Mesothelial cell of epicardium (in vitro differentiated cells): ENCODE results near the gene ZNF488. TPM values are rescaled to one million over a fixed set of nuclear protein-coding genes. Genes with fewer than 3 reads are reported as not detected.
A peak's percentile ranks its signal among the peaks of the same experiment; 100 is the strongest.

Experiments
- DNase-seq, 2 experiments: peaks; one replicate each; pipeline ENCODE4 v3.0.0; 2021; ENCODE audit warnings: low spot score in 2 of 2; ENCODE audit not compliant: unreplicated experiment in 2 of 2
- H3K27ac Mint-ChIP-seq: 2 replicates; pipeline ENCODE4 v1.8.0; 2021; ENCODE audit warnings: mixed read lengths
- H3K27me3 Mint-ChIP-seq: 2 replicates; pipeline ENCODE4 v1.8.0; 2021; ENCODE audit warnings: low read depth, mixed read lengths
- H3K36me3 Mint-ChIP-seq: 2 replicates; pipeline ENCODE4 v1.8.0; 2021; ENCODE audit warnings: mixed read lengths
- H3K4me1 Mint-ChIP-seq: 2 replicates; pipeline ENCODE4 v1.8.0; 2021; ENCODE audit warnings: mixed read lengths
- H3K4me3 Mint-ChIP-seq: 2 replicates; pipeline ENCODE4 v1.8.0; 2021; ENCODE audit warnings: mild to moderate bottlenecking, moderate library complexity, mixed read lengths
- H3K9me3 Mint-ChIP-seq: 2 replicates; pipeline ENCODE4 v1.8.0; 2021; ENCODE audit warnings: mixed read lengths
- total RNA-seq: library from RNA; stranded (reverse); gene quantifications from 3 replicates; pipeline ENCODE4 v1.2.1, GENCODE V29; 2021
- TF ChIP-seq, protein P1 (sequence below): fragments of 200-600 bp; sonication (generic); IDR thresholded peaks from one replicate; pipeline ENCODE4 v1.5.0; 2021; ENCODE audit warnings: antibody characterized with exemption; ENCODE audit not compliant: unreplicated experiment

ZNF488 gene
- total RNA-seq, 1 donor from 2014 or later, result 0.96 TPM

DNA sequence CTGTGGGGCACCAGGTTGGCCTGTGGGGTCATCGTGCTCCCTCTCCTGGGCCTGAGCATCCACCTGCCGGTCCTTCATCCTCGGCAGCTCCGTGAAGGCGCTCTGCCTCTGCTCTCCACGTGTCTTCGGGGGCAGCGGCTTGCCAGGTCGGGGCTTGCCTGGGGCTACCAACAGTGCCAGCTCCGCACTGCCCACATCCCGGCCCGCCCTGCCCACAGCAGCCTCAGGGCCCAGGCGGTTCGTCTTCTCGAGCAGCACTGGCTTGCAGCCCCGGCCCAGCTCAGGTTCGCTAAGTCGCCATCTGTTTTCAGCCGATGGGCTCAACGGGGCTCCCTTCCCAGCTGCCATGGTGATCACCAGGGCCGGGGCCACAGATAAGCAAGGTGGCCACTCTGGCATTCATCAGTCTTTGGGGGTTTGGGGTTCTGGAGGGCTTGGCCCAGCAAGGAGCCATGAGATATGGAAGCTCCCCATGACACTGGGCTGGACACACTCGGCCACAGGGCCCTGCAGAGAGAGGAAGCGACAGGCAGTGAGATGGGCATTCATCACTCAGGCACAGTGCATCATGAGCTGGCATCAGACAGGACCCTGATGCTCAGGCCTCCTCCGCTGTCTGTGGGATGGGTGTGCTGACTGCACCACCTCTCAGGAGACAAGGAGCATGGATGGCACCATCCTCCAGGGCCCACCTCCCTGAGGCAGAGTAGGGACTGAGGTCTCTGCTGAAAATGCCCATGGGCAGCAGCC lies 15.5 kb downstream of the ZNF488 start:
- H3K27ac Mint-ChIP-seq, result no peak overlapping the region
- peaks cover 2% of the 10 kb centered on the region for H3K4me1 Mint-ChIP-seq
- no peaks in the 10 kb centered on the region for H3K27me3 Mint-ChIP-seq
- TF ChIP-seq, protein P1, sequence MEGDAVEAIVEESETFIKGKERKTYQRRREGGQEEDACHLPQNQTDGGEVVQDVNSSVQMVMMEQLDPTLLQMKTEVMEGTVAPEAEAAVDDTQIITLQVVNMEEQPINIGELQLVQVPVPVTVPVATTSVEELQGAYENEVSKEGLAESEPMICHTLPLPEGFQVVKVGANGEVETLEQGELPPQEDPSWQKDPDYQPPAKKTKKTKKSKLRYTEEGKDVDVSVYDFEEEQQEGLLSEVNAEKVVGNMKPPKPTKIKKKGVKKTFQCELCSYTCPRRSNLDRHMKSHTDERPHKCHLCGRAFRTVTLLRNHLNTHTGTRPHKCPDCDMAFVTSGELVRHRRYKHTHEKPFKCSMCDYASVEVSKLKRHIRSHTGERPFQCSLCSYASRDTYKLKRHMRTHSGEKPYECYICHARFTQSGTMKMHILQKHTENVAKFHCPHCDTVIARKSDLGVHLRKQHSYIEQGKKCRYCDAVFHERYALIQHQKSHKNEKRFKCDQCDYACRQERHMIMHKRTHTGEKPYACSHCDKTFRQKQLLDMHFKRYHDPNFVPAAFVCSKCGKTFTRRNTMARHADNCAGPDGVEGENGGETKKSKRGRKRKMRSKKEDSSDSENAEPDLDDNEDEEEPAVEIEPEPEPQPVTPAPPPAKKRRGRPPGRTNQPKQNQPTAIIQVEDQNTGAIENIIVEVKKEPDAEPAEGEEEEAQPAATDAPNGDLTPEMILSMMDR, result no peak
- H3K4me3 Mint-ChIP-seq, result no peak overlapping the region
- H3K36me3 Mint-ChIP-seq, result no peaks in the 10 kb centered on the region
- H3K9me3 Mint-ChIP-seq, result no peaks in the 10 kb centered on the region
- peak in 1 of 2 experiments; percentile 32 for DNase-seq

- no peak for DNase-seq
- H3K9me3 Mint-ChIP-seq, result no peaks in the 10 kb centered on the region
- H3K4me3 Mint-ChIP-seq, result no peak overlapping the region
- no peaks in the 10 kb centered on the region for H3K27me3 Mint-ChIP-seq
- H3K36me3 Mint-ChIP-seq, result no peaks in the 10 kb centered on the region
- peaks cover 2% of the 10 kb centered on the region for H3K4me1 Mint-ChIP-seq
- TF ChIP-seq, protein P1, result no peak
- H3K27ac Mint-ChIP-seq, result no peak overlapping the region
These were observed 16.4 kb downstream of the ZNF488 start for GRCh38 chr10:47367646-47368045.

- H3K4me3 Mint-ChIP-seq, result no peak overlapping the region
- no peaks in the 10 kb centered on the region for H3K36me3 Mint-ChIP-seq
- DNase-seq, result no peak
- TF ChIP-seq, protein P1, result no peak
- no peaks in the 10 kb centered on the region for H3K9me3 Mint-ChIP-seq
- no peak overlapping the region for H3K27ac Mint-ChIP-seq
- H3K4me1 Mint-ChIP-seq, result peaks cover 2% of the 10 kb centered on the region
- no peaks in the 10 kb centered on the region for H3K27me3 Mint-ChIP-seq
These were observed 17.2 kb downstream of the ZNF488 start for GRCh38 chr10:47366731-47367460.

DNA sequence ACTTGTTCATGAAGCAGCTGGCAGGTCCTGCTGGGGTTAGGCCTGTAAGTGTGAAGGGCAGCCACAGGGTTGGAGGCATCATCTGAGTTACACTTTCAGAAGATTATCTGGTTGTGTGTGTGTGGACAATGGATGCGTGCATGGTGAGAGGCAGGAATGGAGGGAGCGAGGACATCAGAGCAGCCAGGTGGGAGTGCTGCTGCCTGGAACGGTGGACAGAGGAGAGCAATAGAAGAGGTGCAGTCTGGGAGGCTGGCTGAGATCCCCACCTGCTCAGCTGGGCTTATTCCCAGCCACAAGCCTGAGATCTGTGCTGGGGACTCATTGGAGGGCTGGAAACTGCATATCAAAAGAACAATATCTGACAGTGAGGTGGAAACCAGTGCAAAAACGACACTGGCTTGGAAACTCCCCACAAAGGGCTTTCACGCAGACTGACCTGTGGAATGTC lies 17.9 kb downstream of the ZNF488 start:
- TF ChIP-seq, protein P1, result no peak
- no peak for DNase-seq
- no peak overlapping the region for H3K27ac Mint-ChIP-seq
- H3K4me3 Mint-ChIP-seq, result no peak overlapping the region
- H3K36me3 Mint-ChIP-seq, result no peaks in the 10 kb centered on the region
- peaks cover 2% of the 10 kb centered on the region for H3K4me1 Mint-ChIP-seq
- H3K27me3 Mint-ChIP-seq, result no peaks in the 10 kb centered on the region
- H3K9me3 Mint-ChIP-seq, result no peaks in the 10 kb centered on the region

DNA sequence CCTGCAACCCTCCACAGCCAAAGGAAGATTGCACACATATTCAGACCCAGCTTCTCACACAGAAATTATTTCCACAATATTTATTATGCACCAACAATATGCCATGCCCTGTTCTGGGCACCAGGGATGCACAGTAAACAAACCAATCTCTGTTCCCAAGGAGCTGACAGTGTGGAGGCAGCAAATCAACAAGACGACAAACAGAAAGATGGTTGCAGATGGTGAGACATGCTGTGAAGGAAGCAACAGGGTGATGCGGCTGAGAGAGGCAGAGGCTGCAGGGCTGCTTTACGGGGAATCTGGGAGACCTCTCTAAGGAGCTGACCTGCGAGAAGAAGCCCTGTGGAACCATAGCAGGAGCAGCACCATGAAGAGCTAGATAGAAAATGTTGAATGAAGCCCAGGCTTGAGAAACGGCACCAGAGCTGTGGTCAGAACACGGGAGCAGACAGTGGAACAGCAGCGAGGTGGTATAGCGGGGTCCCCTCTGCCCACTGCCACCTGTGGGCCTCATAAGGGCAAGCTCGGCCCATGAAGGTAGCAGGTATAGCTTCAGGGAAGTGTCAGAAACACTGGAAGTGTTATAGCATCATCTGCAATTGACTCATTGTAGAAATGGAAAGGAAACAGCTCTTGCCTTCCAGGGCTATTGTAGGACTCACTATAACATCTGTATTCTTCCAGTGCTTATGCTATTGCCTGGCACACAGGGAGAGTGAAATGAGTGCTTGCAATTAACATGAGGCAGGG lies 18.5 kb downstream of the ZNF488 start:
- TF ChIP-seq, protein P1, result no peak
- Mint-ChIP-seq H3K27me3 (no peaks in the 10 kb centered on the region), H3K4me1 (peaks cover 2% of the 10 kb centered on the region), H3K36me3 (no peaks in the 10 kb centered on the region), H3K9me3 (no peaks in the 10 kb centered on the region), H3K4me3 (no peak overlapping the region), H3K27ac (no peak overlapping the region)
- DNase-seq, result no peak
